BE2C (cell line): Measurements from ENCODE around the gene GNAS-AS1.
A peak's percentile ranks its signal among the peaks of the same experiment; 100 is the strongest.

ENCODE experiments used
- DNase-seq: peaks from one replicate; pipeline ENCODE4 v3.0.0-alpha.2; 2020
- H3K27me3 ChIP-seq: fragments of 250-450 bp; sonication (Bioruptor Pico); 2 replicates; pipeline ENCODE4 v1.5.1; 2020; ENCODE audit warnings: mild to moderate bottlenecking
- H3K36me3 ChIP-seq: fragments of 250-450 bp; sonication (Bioruptor Pico); 2 replicates; pipeline ENCODE4 v1.5.1; 2020; ENCODE audit warnings: mild to moderate bottlenecking
- H3K4me1 ChIP-seq: fragments of 250-450 bp; sonication (Bioruptor Pico); 2 replicates; pipeline ENCODE4 v1.5.1; 2020
- H3K4me3 ChIP-seq: 2 replicates; pipeline ENCODE4 v1.5.1; 2011; ENCODE audit warnings: low read depth, low read length
- H3K9me3 ChIP-seq: fragments of 250-450 bp; sonication (Bioruptor Pico); 2 replicates; pipeline ENCODE4 v1.5.1; 2020
- TF ChIP-seq, protein P1 (sequence below): IDR thresholded peaks from 2 replicates; pipeline ENCODE4 v1.5.1; 2012; ENCODE audit warnings: mild to moderate bottlenecking, low read depth, low read length

GNAS-AS1 gene

DNA sequence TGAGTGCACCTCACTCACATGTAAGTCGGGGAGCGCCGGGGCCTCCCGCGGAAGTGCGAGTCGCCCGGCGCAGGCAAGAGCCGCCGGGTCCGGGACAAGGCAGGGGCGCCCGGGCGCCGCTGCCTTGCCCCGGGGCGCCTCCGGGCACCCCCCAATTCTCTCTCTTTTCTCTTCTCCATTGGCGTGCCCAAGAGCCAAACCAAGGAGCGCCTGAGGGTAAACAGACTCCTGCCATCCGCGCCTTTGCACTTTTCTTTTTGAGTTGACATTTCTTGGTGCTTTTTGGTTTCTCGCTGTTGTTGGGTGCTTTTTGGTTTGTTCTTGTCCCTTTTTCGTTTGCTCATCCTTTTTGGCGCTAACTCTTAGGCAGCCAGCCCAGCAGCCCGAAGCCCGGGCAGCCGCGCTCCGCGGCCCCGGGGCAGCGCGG lies 38.6 kb upstream of the GNAS-AS1 start:
- no peaks in the 10 kb centered on the region for H3K9me3 ChIP-seq
- TF ChIP-seq, protein P1, sequence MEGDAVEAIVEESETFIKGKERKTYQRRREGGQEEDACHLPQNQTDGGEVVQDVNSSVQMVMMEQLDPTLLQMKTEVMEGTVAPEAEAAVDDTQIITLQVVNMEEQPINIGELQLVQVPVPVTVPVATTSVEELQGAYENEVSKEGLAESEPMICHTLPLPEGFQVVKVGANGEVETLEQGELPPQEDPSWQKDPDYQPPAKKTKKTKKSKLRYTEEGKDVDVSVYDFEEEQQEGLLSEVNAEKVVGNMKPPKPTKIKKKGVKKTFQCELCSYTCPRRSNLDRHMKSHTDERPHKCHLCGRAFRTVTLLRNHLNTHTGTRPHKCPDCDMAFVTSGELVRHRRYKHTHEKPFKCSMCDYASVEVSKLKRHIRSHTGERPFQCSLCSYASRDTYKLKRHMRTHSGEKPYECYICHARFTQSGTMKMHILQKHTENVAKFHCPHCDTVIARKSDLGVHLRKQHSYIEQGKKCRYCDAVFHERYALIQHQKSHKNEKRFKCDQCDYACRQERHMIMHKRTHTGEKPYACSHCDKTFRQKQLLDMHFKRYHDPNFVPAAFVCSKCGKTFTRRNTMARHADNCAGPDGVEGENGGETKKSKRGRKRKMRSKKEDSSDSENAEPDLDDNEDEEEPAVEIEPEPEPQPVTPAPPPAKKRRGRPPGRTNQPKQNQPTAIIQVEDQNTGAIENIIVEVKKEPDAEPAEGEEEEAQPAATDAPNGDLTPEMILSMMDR, result no peak
- H3K27me3 ChIP-seq, result no peaks in the 10 kb centered on the region
- H3K4me3 ChIP-seq, result peak overlapping the region; percentile 77
- H3K36me3 ChIP-seq, result peaks cover 4% of the 10 kb centered on the region
- no peaks in the 10 kb centered on the region; the same call in none of the 2 replicates for H3K4me1 ChIP-seq
- DNase-seq, result no peak

GRCh38 chr20:58888521-58889333 lies 38.0 kb upstream of the GNAS-AS1 start:
- no peaks in the 10 kb centered on the region for H3K27me3 ChIP-seq
- TF ChIP-seq, protein P1, result no peak
- H3K4me3 ChIP-seq, result peak overlapping the region; percentile 77
- peak; percentile 81 for DNase-seq
- H3K36me3 ChIP-seq, result peaks cover 4% of the 10 kb centered on the region
- no peaks in the 10 kb centered on the region; the same call in none of the 2 replicates for H3K4me1 ChIP-seq
- H3K9me3 ChIP-seq, result no peaks in the 10 kb centered on the region

GRCh38 chr20:58888103-58888502 lies 37.4 kb upstream of the GNAS-AS1 start:
- TF ChIP-seq, protein P1, result no peak
- Histone ChIP-seq H3K36me3 (peaks cover under 1% of the 10 kb centered on the region), H3K9me3 (no peaks in the 10 kb centered on the region), H3K4me3 (peak overlapping the region; percentile 76), H3K4me1 (no peaks in the 10 kb centered on the region), H3K27me3 (no peaks in the 10 kb centered on the region)
- DNase-seq, result no peak

GRCh38 chr20:58886546-58886945 lies 35.8 kb upstream of the GNAS-AS1 start:
- Histone ChIP-seq H3K4me3 (no peak overlapping the region), H3K9me3 (no peaks in the 10 kb centered on the region), H3K27me3 (no peaks in the 10 kb centered on the region), H3K36me3 (no peaks in the 10 kb centered on the region), H3K4me1 (no peaks in the 10 kb centered on the region)
- DNase-seq, result no peak
- TF ChIP-seq, protein P1, result no peak

DNA sequence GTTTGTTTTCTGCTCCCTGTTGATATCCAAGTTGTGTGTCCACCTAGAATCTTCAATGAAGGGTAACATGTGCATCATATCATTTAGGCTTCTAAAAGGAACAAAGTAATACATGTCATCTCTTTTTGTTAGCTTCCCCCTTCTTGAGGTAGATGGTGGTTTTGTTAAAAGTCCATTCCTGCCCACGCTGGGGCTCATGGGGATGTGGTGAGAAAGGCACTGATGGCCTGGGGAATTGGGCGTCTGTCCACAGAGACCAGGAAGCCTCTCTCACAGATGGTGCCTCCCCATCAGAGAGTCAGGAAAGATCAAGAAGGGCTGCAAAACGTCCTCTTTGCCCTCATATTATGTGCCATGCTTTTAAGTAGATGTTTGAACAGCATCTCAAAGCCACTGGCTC lies 34.3 kb upstream of the GNAS-AS1 start:
- DNase-seq, result no peak
- H3K4me3 ChIP-seq, result no peak overlapping the region
- no peaks in the 10 kb centered on the region for H3K27me3 ChIP-seq
- no peaks in the 10 kb centered on the region for H3K9me3 ChIP-seq
- H3K4me1 ChIP-seq, result peaks cover 4% of the 10 kb centered on the region
- no peaks in the 10 kb centered on the region for H3K36me3 ChIP-seq
- TF ChIP-seq, protein P1, result no peak

DNA sequence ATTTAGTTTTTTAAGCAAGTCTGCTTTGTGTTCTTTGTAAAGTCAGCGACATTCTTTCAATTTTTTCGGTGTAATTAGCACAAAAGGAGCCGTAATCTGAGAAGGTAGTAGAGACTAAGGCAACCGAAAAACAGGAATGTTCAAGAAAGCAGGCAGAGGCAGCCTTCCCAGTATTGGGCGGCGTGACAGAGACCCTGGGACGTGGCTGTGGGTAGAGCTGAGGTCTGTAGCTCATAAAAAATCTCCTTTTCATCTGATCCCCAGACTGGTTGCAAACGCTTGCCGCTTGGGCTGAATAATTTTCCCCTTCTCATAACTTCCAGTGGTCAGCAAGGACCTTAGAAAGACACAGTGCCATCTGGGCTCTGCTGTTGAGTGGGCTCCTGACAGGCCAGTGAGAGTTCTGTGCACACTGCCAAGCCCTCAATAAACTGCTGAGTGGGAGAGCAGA lies 32.6 kb upstream of the GNAS-AS1 start:
- Histone ChIP-seq H3K4me1 (peaks cover 15% of the 10 kb centered on the region), H3K4me3 (no peak overlapping the region), H3K27me3 (no peaks in the 10 kb centered on the region), H3K36me3 (no peaks in the 10 kb centered on the region), H3K9me3 (no peaks in the 10 kb centered on the region)
- DNase-seq, result no peak
- TF ChIP-seq, protein P1, result no peak
